ENCODE results near the gene UBE2H.

- no peak for TF ChIP-seq SMC3 (IDR thresholded peaks at IDR 0.05; ENCODE audit: low read depth, low read length)
- no peak for TF ChIP-seq RFX5 (IDR thresholded peaks at IDR 0.05; ENCODE audit: low read depth, low read length)
- TF ChIP-seq CTCF (conservative IDR thresholded peaks at IDR 0.05; ENCODE audit: low read depth, low read length): no peak
- no peak for TF ChIP-seq CEBPB (IDR thresholded peaks at IDR 0.05; ENCODE audit: low read depth, low read length)
- no peak for TF ChIP-seq POLR2A (IDR thresholded peaks at IDR 0.05; ENCODE audit: low read depth, low read length)
- no peak for TF ChIP-seq MAZ (IDR thresholded peaks at IDR 0.05; ENCODE audit: borderline replicate concordance, low read depth, low read length)
- no peak for TF ChIP-seq ELK1 (IDR thresholded peaks at IDR 0.05; ENCODE audit: borderline replicate concordance, low read depth, low read length)
- no peak for TF ChIP-seq USF2 (IDR thresholded peaks at IDR 0.05; ENCODE audit: low read depth, low read length)
- no peak for TF ChIP-seq CHD1 (IDR thresholded peaks at IDR 0.05; ENCODE audit: low read depth, low read length)
- no peak for TF ChIP-seq MXI1 (IDR thresholded peaks at IDR 0.05; ENCODE audit: borderline replicate concordance, low read depth, low read length)
Observed at GRCh38 chr7:129807863-129808262, 144.9 kb downstream of the UBE2H start.

Measured in IMR-90 (cell line).